ENCODE data around the gene ETV3L.

Gene ETV3L

DNA sequence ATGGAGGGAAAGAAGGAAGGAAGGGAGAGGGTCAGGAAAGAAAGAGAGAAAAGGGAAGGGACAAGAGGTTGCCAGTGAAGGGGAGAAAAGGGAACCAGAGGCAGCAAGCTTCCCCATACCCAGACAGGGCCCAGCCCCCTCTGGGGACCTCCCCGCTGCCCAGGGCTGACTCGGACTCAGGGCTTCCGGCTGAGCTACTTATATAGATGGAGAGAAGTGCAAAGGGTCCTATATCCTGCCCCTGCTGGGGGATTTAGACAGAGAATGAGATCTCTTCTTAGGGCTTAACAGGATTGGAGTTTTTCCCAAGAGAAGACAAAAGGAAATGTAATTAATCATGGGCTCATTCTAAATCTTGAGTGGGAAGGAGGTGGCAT lies at the start of gene ETV3L:
Gene ETV3L, minus strand, starts transcription at position 176 of the 377 bp plus-strand sequence. CDS start 285 bp downstream, outside the sequence.
- DNase-seq (ENCODE audit: low spot score) = no peak

DNA sequence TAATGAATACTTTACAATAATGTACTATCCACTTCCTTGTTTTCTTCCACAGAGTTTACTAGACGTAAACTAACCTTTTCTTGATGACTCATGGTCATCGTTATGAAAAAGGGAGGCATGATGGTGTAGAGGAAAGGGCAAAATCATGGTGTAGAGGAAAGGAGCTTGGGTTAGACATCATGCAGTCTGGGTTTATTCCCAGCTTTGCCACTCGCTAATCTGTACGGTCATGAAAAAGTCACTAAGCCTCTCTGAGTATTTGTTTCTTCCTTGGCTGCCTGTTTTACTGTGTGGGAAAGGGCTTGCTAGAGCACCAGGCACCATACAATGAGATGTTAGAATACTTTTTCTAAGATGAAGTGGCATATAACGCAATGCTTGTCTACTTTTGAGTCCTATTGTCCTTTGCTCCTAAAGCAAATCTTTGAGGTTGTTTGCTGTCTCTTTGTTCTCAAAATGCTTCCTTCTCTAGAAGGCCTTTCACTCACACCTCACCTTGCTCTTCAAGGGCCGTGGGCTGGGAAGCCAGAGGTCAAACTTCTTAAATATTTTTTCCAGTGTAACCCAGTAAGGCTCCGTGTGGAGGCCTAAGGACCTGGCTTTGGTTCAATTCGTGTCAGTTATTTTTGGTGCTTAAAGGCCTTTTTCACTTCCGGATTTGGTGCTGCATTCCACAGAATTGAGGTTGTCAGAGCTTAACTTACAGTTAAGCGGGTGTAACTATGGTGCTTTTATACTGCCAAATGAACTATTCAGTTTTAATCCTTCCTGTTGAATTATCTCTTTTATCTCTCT lies 48.5 kb upstream of the ETV3L start:
- no peak for DNase-seq (ENCODE audit: low spot score)

DNA sequence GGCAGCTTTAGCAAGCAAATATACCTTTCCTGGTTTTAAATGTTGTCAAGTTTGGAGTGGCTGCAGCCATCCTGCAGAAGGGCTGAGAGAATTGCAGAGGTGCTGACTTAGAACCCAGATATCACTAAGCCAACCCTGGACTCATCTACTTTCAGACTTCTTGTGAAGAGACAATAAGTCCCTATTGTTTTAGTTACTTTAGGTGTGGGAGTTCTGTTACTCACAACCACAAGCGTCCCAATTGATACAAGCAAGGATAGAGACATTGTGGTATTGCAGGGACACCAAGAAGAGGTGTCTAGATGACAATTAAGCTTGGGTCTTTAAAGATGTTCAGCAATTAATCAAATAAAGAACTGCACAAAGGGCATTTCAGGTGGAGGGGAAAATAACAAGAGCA lies 47.4 kb upstream of the ETV3L start:
- DNase-seq (ENCODE audit: low spot score) = no peak

DNA sequence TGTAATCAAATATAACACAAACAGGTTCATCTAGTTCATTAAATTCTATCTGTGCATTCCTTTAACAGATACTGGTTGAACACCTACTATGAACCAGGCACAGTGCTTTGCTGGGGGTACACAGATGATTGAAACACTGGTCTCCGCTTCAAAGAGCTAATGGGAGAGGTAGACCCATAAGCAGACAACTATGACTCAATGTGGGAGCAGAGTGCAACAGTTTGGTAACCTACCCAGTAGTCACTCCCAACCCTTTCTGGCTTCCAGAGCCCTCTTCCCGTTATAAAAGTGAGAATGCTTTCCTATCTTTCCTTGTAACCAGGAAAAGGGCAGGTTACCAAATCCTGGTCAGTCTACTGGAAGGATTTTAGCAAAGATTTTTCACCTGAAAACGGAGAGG lies 46.6 kb upstream of the ETV3L start:
- DNase-seq (ENCODE audit: low spot score) = no peak

DNA sequence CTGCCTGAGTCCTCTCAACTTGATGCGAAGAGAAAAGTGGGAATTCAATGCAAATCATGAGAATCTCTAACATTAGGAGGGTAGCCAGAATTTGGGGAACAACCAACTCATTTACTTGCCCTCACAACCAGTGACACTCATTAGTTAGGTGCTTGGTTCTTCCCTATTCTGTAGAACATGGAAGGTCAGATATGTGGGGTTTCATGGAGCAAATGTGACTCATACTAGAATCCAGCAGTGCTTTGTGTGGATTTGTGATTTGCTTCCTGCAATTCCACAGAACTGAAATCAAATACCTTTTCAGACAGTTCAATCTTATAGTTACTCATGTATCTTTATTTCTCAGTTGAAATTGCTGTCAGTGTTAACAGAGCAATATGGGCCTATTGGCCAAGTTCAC lies 45.5 kb upstream of the ETV3L start:
- DNase-seq (ENCODE audit: low spot score) = no peak

DNA sequence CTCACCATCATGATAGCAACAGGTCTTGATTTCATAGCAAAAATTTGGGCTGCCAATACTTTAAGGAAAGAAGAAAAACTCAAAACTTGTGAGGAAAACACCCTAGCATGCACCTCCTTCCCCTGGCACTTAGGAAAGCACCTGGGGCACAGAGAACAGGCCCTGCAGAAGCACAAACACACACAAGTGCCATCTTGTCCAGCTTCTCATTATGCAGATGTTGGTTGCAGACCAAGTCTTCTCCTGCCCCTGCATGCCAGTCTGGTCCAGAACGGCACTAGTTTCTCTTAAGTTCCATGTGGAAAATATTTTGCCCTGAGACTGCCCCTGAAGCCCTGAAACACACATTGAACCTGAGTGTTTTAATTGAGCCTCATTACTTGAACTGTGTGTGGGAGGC lies 44.9 kb upstream of the ETV3L start:
- DNase-seq (ENCODE audit: low spot score) = no peak

DNA sequence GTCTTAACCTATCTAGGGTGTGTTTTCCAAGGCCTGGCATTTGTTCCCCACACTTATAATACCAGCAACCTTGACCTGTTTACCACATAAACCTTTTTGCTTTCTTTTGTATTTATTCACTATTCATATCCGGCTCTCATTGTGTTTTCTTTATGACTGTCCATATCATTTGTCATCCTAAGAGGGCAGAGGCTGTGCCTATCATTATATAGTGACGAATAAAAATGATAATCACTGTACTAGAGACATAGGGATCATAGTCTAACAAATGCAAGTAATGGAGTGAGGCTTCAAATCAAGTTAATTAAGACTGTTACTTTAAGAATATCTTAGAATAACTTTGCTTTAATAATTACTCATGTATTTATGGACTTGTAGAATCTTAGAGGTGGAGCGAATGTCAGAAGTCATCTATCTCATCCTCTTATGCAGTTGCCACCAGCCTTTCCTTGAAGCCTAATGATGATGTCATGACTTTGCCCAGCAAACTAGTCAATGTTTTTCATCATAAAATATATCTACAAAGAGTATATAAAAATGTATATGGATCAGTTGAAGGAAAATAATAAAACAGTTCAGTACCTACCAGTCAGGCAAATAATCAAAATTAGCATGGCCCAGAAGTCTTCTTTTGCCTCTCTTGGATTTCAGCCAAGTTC lies 43.3 kb upstream of the ETV3L start:
- DNase-seq (ENCODE audit: low spot score) = no peak

DNA sequence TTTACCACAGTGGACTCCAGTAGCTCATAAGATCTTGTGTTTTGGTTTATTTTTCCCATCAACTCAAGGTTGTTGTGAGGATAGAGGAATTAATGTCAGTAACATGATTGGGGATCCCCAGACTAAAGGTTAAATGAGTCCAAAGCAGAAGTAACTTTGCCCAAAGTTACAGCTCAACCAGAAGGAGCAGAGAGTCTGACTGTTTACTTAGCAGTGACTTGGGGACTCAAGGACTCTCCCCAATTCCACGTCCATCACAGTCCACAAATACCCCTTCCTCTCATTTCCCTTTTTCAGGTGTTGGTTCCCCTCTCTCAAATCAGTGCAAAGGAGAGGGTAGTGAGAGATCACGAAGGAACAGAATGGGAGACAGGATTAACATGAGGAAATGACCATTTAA lies 42.6 kb upstream of the ETV3L start:
- no peak for DNase-seq (ENCODE audit: low spot score)

DNA sequence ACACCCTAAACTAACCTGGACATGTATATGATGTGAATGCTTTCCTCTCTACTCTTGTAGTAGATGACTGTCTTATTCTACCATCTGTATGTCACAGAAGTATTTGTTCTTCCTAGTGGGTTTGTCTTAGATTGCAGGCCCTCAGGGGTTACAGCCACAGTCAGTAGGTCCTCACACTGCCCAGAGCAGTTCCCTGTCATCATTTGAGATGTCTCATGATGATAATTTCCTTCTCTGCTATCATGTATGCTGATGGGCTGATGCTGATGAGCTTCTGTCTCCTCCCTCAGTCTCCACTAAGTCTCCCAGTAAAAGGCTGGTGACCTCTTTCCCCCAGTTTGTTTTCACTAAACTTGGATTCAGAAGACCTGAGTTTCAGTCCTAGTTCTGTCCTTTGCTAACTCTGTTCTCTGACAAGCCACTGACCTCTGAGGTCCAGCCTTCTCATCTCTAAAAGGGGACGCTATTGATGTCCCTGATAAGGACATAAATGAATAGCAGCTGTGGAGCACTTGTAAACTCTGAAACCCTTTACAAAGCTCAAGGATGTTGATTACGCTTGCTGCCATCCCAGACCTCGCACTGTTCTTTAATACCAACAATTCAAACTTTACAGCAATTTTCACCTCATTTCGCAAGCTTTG lies 41.7 kb upstream of the ETV3L start:
- no peak for DNase-seq (ENCODE audit: low spot score)

DNA sequence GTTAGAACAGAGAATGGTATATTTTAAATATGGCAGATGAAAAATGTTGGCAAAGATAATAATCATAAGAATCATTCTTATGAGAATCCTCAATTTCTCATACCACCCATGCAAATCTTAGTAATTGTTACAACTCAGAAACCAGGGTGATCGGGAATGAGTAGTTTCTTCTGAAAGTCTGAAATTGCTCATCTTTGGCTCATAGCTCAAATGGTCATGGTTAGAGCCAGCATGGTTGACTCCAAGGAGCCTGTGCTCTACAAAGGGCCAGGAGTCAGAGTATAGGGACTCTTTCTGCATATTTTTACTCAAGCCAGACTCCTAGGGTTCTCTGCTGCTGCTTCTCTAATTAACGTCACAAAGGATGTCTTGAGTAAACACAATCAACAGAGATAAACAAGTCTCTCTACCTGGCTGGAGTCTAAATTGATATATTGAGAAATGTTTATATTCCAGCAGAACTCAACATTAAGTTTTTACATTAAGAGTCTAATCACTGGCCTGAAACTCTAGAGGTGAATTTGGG lies 40.5 kb upstream of the ETV3L start:
- no peak for DNase-seq (ENCODE audit: low spot score)

DNA sequence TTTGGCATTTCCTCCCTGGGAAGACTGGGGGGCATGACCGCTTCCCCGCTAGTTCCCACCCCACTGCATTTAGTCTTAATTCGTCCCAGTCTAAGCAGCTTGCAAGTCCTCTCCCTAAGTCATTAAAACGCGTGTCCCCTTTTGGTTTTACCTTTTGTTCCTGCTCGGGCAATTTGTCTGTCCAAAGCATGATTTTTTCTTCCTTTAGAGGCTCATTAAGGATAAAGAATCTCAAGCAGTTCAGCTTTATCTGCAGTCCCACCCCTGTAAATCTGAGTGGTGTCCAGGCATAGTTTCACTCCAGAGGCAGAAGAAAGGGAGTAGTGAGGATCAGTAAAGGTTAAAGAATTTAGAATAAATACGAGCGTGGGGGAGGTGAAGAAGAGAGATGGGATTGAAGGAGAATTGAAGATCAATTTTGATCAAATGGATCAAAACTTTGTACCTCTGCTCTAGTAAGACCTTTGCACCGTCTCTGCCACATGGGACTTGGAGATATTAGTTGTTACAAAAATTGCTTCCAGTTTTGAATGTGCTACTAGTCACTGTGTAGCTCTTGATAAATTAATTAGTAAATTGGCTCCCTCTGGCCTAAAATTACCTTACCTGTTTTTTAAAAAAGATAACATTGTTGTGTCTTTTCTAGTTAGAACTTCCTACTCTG lies 39.6 kb upstream of the ETV3L start:
- no peak for DNase-seq (ENCODE audit: low spot score)

DNA sequence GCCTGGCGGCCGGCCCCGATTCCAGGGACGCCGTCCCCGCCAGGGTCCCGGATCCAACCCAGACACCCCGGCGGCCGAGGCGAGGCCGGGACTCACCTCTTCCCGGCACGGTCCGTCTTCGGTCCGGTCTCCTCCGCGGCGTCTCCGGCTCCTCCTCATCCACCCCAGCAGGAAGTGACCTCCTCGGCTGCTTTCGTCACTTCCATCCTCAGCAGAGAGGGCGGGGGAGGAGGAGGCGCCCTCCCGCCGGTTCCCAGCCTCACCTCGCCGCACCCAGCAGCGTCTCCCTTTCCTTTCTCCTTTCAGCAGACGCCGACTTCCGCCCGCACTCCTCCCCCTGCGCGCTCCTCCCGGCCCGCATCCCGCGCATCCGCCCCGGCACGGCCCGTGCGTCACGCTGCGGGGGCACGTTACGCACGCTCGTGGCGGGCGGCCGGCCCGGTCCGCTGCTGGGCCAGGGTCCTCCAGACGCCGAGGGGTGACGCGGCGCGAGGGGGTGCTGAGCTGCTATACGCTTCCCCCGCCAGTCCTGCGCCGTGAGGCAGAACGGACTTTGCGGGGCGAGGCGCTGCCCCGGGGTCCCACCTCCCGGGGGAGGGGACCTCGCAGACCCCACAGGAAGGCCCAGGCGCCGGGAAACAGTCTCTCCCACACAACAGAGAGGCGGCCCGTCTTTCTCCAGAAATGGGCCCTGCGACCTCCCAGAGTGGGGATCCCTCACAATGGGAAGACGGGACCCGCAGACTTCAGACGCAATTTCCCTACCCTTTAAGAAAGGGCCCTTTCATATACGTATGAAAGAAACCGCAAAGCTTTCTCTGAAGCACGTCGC lies 38.8 kb upstream of the ETV3L start, which contains the start of gene ETV3:
Gene ETV3, minus strand, starts transcription at position 176 of the 832 bp plus-strand sequence. CDS start 2,043 bp downstream, outside the sequence.
- peak; percentile 88 for DNase-seq (ENCODE audit: low spot score)

DNA sequence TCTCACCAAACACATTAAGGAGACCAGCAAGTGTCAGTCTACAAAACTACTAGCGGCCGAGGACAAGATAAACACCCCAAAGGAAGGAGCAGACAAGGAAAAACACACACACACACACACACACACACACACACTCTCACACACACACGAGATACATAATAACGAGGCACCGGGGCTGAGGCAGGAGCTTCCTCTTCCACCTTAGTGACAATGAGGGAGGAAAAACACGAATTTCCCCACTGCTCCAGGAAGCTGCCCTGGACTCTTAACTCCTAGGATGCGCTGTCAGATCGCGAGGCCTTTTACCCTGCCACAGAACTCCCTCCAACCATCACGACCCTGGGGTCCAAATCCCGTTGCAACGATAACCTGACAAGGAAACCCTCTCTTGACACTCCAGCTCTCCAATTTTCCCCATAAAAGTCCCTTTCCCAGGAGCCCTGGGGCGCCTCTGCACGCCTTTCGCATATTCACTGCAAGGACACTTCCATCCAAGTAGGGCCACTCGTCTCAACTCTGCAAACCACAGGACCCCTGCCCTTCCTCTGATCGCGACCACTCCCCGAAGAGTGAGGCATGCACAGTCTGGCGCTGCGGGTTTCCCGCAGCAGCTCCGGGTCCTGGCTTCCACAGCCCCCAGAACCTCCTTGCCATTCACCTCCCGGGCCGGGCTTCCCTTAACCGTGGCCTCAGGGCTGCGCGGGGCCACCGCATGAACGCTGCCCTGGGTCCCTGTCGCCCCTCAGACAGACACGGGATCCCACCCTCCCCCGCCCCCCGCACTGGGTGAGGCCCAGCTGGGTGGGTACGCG lies 38.0 kb upstream of the ETV3L start:
- peak; percentile 29 for DNase-seq (ENCODE audit: low spot score)

DNA sequence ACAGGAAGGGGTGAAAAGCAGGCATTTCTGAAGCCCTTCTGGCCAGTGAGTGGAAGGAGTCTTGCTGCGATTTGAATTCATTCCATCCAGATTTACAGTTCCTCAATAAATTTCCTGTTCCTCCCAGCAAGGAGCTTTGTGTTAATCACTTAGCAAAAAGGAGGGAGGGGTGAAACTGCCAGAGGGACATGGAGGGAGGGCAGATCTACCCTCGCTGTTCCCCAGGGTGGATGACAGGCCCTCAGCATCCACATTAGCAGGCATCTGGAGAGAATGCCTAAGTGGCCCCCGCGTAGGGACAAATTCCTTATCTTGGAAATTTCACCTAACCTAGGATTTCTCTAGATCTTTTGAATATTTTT lies 37.4 kb upstream of the ETV3L start:
- no peak for DNase-seq (ENCODE audit: low spot score)

DNA sequence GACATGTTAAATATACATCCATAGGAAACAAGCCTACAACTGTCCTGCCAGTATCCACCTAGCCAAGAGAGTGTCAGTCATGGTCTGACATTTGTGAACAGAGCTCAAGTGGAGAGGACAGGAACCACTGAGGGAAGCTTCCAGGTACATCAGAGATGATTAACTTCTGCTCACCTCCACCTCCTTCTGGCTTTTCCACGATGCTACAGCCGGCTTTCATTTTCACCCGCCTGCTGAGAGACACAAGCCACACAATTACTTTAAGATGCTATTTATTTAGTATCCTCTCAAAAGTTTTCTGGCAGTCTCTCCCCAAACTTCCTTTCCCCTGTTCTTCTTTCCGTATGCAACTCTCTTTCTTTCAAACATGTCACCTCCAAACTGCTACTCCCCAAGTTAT lies 36.5 kb upstream of the ETV3L start:
- no peak for DNase-seq (ENCODE audit: low spot score)

DNA sequence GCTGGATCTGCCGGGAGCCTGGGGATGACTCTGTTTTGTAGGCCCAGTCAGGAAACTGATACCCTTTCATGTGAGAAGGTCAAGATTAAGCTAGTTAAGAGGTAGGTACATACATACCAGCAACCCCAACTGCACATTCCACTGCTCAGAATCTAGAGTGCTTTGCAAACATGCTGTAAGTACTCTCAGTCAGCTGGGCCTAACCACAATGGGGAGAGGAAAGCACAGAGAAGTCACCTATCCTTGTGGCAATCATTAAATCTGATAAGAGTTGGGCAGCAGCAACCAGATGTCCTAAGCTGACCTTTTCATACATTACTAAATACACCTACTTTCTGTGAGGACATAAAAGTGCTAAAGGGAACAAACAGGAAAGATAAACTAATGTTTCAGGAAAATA lies 36.0 kb upstream of the ETV3L start:
- no peak for DNase-seq (ENCODE audit: low spot score)

DNA sequence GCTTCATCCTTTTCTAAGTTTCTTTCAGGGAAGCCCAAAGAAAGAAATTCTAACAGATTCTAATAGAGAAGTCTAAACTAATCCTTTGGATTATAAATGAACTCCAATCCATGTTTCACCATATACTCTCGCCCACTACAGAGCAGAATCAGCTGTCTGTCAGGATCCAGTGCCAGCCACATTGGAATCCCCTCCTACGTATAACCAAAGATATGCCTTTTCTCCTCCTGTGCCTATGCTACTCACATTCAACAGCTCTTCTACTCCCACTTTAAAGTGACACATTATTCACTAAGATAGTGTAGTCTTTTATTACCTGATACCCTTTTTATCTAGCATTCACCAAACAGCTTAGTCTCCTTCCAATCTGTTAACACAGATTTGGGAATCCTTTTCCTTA lies 35.5 kb upstream of the ETV3L start:
- DNase-seq (ENCODE audit: low spot score) = no peak

DNA sequence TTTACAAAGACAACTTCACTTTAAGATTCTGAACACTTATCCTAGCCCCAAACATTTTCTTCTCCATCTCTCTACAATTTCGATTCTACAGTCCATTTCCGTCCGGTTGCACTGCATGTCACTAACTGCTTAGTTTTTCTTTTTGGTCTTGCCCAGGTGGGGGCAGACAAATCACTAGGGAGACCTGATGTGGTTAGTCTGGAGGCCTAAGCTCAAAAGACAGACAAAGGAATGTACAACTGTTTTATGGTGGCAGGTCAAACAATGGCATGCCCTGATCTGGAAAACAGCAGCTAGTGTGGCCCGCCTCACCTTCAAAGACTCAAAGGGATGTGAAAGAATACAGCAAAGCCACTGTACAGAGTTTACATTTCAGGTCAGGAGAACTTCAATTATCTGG lies 34.8 kb upstream of the ETV3L start:
- no peak for DNase-seq (ENCODE audit: low spot score)

DNA sequence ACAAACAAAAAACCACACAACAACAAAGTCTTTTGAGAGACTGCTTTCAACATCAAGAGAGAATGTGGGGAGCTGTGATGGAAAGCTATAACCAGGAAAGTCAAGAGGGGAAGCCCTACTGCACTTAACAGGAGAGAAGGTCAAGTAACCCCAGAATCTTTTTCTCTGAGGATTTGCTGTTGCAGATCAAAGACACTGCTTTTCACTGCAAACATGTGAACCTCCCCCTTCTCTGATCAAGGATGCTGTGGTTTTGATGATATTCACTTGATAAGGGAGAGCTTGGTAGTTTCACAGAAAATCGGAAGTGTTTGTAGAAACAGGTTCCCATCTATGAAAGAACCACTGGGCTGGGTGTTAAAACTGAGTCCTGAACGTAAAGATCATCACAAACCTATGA lies 33.8 kb upstream of the ETV3L start:
- DNase-seq (ENCODE audit: low spot score) = no peak

DNA sequence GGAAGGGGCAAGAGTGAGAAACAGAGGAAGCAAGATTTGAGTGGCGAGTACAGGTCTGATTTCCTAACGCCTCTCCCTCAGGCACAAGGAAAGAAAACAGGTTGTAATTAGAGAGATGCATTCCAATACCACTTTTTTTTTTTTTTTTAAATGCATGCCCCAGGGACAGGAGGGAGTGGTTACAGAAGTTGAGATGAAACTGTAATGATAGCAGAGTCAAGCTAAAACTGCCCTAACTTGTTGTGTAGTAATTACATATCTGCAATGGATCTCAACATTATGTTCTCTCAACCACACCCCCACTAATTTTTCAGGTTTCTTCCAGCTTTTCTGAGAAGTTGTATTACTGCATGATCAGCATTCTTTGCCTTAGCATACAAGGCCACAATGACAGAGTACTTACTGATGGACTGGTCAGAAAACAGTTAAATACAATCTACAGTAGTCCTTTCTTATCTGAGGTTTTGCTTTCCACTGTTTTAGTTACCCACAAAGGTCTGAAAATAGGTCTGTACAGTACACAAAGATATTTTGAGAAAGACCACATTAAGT lies 33.1 kb upstream of the ETV3L start:
- DNase-seq (ENCODE audit: low spot score) = no peak
